GM12872 (cell line): ENCODE data around the gene LCAT.

Experiments
- TF ChIP-seq, protein P1 (sequence below): IDR thresholded peaks from 3 replicates; pipeline ENCODE4 v1.5.1; 2011; ENCODE audit warnings: low read depth, mild to moderate bottlenecking, low read length, moderate library complexity; ENCODE audit not compliant: insufficient read depth

The LCAT gene

DNA sequence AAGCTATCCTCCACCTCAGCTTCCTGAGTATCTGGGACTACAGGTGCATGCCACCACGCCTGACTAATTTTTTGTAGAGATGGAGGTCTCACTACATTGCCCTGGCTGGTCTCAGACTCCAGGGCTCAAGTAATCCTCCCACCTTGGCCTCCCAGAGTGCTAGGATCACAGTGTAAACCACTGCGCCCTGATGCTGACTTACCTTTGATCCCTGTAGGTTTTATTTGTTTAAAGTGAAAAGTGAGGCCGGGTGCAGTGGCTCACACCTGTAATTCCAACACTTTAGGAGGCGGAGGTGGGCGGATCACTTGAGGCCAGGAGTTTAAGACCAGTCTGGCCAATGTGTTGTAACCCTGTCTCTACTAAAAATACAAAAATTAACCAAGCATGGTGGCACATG, 42.2 kb downstream of the LCAT start:
- TF ChIP-seq, protein P1, sequence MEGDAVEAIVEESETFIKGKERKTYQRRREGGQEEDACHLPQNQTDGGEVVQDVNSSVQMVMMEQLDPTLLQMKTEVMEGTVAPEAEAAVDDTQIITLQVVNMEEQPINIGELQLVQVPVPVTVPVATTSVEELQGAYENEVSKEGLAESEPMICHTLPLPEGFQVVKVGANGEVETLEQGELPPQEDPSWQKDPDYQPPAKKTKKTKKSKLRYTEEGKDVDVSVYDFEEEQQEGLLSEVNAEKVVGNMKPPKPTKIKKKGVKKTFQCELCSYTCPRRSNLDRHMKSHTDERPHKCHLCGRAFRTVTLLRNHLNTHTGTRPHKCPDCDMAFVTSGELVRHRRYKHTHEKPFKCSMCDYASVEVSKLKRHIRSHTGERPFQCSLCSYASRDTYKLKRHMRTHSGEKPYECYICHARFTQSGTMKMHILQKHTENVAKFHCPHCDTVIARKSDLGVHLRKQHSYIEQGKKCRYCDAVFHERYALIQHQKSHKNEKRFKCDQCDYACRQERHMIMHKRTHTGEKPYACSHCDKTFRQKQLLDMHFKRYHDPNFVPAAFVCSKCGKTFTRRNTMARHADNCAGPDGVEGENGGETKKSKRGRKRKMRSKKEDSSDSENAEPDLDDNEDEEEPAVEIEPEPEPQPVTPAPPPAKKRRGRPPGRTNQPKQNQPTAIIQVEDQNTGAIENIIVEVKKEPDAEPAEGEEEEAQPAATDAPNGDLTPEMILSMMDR: no peak

DNA sequence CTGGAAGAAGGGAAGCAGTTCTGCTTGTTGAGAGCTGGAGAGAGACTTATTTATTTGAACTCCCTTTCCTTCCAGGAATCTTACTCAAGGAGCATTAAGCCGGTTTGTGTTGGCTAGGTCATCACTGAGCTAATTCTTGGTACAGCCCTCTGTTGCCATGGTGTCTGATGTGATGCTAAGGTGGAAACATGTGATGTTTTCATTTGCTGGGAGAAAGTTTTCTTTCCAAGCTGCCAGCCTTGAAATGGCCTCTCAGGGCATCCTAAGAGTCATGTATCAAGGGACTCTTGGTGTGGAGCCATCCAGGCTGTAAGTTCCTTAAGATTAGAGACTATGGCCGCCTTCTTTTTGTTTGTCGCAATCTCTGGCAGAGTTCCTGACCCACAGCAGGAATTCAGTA, 46.7 kb downstream of the LCAT start:
- TF ChIP-seq, protein P1: no peak

DNA sequence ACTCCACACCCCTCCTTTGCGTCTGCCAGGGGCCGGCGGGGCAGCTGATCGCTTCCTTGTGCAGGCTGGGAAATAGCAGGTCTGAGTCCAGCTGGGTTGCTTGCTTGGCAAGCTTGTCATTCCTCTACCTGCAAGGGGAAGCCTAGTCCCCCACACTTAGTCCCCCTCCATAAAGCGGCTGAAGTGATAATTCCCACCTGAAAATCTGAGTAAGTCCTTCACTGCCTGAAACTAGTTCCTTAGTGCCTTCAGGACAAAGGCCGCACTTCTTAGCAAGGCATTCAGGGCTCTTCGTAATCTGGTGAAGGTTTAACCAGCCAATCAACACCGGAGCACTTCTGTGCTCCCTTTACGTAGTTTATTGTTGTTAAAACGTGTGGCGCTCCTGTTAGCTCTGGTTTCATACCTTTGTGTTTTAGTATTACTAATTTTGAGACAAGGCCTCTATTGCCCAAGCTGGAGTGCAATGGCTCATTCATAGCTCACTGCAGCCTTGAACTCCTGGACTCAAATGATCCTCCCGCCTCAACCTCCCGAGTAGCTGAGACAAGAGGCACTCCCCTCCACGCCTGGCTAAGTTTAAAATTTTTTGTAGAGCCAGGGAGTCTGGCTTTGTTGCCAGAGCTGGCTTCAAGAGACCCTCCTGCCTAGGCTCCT, 50.0 kb downstream of the LCAT start:
- TF ChIP-seq, protein P1: no peak

DNA sequence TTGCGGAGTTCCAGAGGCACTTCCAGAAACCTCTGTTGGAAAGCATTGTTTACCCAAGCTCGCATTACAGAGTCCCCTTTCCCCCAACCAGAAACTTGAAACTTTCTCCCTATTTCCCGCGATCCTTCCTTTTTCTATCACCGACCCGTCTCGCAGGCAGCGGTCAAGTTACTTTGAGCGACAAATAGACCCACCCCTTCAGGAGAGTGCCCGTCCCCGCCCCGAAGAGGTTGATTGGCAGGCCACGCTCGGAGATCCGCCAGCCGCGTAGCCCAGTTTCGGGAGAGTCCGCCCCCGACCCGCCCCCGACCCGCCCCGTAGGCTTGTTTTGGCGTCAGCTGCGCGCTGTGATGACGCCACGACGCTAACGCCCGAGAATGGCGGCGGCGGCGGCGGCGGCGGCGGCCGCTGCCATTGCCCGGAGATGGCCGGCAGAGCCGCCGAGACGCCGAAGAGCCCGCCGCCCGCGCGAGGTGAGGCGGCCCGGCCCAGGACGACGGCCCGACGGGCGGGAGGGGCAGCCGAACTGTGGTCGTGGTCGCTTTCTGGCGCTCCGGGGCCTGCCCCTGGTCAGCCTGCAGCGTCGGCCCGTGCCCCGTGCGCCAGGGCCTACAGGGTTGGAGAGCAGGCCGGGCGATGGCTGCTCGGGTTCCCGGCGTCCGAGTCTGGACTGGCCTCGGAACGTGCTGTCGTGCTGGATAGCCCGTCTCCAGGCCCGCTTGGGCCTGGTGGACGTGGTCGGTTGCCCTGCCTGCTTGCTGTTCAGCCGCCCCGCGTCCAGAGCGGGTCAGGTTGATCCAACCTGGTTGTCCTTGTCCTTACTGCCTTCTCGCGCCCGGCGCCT, 50.8 kb downstream of the LCAT start, which contains the start of gene PSKH1:
Gene PSKH1, plus strand, starts transcription at position 356 of the 844 bp plus-strand sequence. CDS start 15,496 bp downstream, outside the sequence.
- TF ChIP-seq, protein P1: no peak

DNA sequence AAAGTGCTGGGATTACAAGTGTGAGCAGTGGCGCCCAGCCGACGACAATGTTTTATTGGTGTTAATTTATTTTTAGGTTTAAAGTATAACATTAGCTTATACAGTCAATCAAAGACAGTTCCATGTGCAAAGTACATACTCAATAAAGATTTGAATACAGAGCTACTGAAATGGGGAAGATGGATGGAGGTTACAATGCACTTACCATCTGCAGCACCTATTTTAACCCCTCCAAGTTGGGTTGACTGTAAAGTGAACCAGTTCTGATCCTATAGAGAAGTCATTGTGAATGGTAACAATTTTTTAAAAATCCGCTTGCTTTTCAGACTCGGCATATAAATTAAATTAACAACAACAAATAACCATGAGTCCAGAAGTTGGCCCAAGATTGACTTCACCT, 51.5 kb downstream of the LCAT start:
- TF ChIP-seq, protein P1: no peak
